ENCODE results near the gene TKTL1.
"Not testable (repeated sequence)": the region's sequence is repeated elsewhere in the genome, so short reads cannot be mapped to it uniquely, and the experiment has no call there.

The TKTL1 gene

GRCh38 chrX:154295664-154296310 lies at the start of gene TKTL1:
TKTL1 (plus strand) TSS chrX:154295795; CDS start chrX:154295860, 65 bp downstream.
- H3K9me3 Mint-ChIP-seq: no peaks in the 10 kb centered on the region
- H3K4me1 Mint-ChIP-seq: no peaks in the 10 kb centered on the region
- H3K36me3 Mint-ChIP-seq: no peaks in the 10 kb centered on the region
- CTCF ChIA-PET: no interaction called here
- DNase-seq: no peak
- H3K27ac Mint-ChIP-seq: no peak within 1 kb of the TSS
- H3K4me3 Mint-ChIP-seq: no peak within 1 kb of the TSS
- H3K27me3 Mint-ChIP-seq: no peaks in the 10 kb centered on the region

- H3K4me3 Mint-ChIP-seq: not testable (repeated sequence)
Measured at GRCh38 chrX:154247377-154248045, 48.1 kb upstream of the TKTL1 start.

GRCh38 chrX:154248076-154248475 lies 47.5 kb upstream of the TKTL1 start:
- DNase-seq, H3K27ac Mint-ChIP-seq: not testable (repeated sequence)

More at GRCh38 chrX:154247377-154248045, 48.1 kb upstream of the TKTL1 start:
- H3K4me1 Mint-ChIP-seq, H3K9me3 Mint-ChIP-seq, CTCF ChIA-PET, DNase-seq, H3K27ac Mint-ChIP-seq, H3K36me3 Mint-ChIP-seq, H3K27me3 Mint-ChIP-seq: not testable (repeated sequence)

GRCh38 chrX:154257282-154257681 lies 38.3 kb upstream of the TKTL1 start, which contains the start of gene OPN1MW3:
OPN1MW3 (plus strand) TSS chrX:154257582; CDS start chrX:154257620, 38 bp downstream.
- H3K27me3 Mint-ChIP-seq, CTCF ChIA-PET, H3K4me3 Mint-ChIP-seq: not testable (repeated sequence)

More at GRCh38 chrX:154248076-154248475, 47.5 kb upstream of the TKTL1 start:
- H3K9me3 Mint-ChIP-seq, H3K27me3 Mint-ChIP-seq, CTCF ChIA-PET, H3K36me3 Mint-ChIP-seq, H3K4me3 Mint-ChIP-seq, H3K4me1 Mint-ChIP-seq: not testable (repeated sequence)

GRCh38 chrX:154258711-154259110 lies 36.9 kb upstream of the TKTL1 start:
- H3K4me3 Mint-ChIP-seq, H3K27me3 Mint-ChIP-seq, H3K4me1 Mint-ChIP-seq: not testable (repeated sequence)

More at GRCh38 chrX:154257282-154257681, 38.3 kb upstream of the TKTL1 start, which contains the start of gene OPN1MW3:
- not testable (repeated sequence) for H3K9me3 Mint-ChIP-seq, H3K36me3 Mint-ChIP-seq, H3K4me1 Mint-ChIP-seq, DNase-seq, H3K27ac Mint-ChIP-seq

GRCh38 chrX:154263072-154263471 lies 32.5 kb upstream of the TKTL1 start:
- CTCF ChIA-PET, H3K4me3 Mint-ChIP-seq, H3K4me1 Mint-ChIP-seq, H3K9me3 Mint-ChIP-seq, H3K27ac Mint-ChIP-seq, H3K27me3 Mint-ChIP-seq, H3K36me3 Mint-ChIP-seq, DNase-seq: not testable (repeated sequence)

More at GRCh38 chrX:154258711-154259110, 36.9 kb upstream of the TKTL1 start:
- DNase-seq, H3K9me3 Mint-ChIP-seq, CTCF ChIA-PET, H3K36me3 Mint-ChIP-seq, H3K27ac Mint-ChIP-seq: not testable (repeated sequence)

GRCh38 chrX:154269245-154269644 lies 26.4 kb upstream of the TKTL1 start:
- CTCF ChIA-PET, H3K27me3 Mint-ChIP-seq, H3K9me3 Mint-ChIP-seq: not testable (repeated sequence)

GRCh38 chrX:154284489-154285338 lies 10.9 kb upstream of the TKTL1 start:
- DNase-seq, H3K4me3 Mint-ChIP-seq, H3K4me1 Mint-ChIP-seq, H3K9me3 Mint-ChIP-seq, H3K36me3 Mint-ChIP-seq, H3K27me3 Mint-ChIP-seq, CTCF ChIA-PET, H3K27ac Mint-ChIP-seq: not testable (repeated sequence)

More at GRCh38 chrX:154269245-154269644, 26.4 kb upstream of the TKTL1 start:
- not testable (repeated sequence) for H3K4me1 Mint-ChIP-seq, DNase-seq, H3K4me3 Mint-ChIP-seq, H3K27ac Mint-ChIP-seq, H3K36me3 Mint-ChIP-seq

GRCh38 chrX:154286406-154286805 lies 9.2 kb upstream of the TKTL1 start:
- H3K27ac Mint-ChIP-seq, H3K4me3 Mint-ChIP-seq, DNase-seq, H3K9me3 Mint-ChIP-seq, CTCF ChIA-PET, H3K36me3 Mint-ChIP-seq, H3K4me1 Mint-ChIP-seq, H3K27me3 Mint-ChIP-seq: not testable (repeated sequence)

GRCh38 chrX:154294791-154295574 lies 612 bp upstream of the TKTL1 start, which contains the start of gene TEX28:
TEX28 (minus strand) TSS chrX:154295124; CDS start chrX:154292117, 3,007 bp downstream.
- H3K36me3 Mint-ChIP-seq: no peaks in the 10 kb centered on the region
- H3K4me3 Mint-ChIP-seq: no peak within 1 kb of the TSS
- no peaks in the 10 kb centered on the region for H3K4me1 Mint-ChIP-seq
- CTCF ChIA-PET: no interaction called here
- DNase-seq: no peak
- H3K27ac Mint-ChIP-seq: no peak within 1 kb of the TSS
- no peaks in the 10 kb centered on the region for H3K9me3 Mint-ChIP-seq
- H3K27me3 Mint-ChIP-seq: no peaks in the 10 kb centered on the region

GRCh38 chrX:154296731-154297130 lies 1.1 kb downstream of the TKTL1 start:
- H3K27ac Mint-ChIP-seq: no peak overlapping the region
- no peak overlapping the region for H3K4me3 Mint-ChIP-seq
- no peak for DNase-seq
- no peaks in the 10 kb centered on the region for H3K36me3 Mint-ChIP-seq
- CTCF ChIA-PET: no interaction called here
- H3K27me3 Mint-ChIP-seq: no peaks in the 10 kb centered on the region
- no peaks in the 10 kb centered on the region for H3K9me3 Mint-ChIP-seq
- no peaks in the 10 kb centered on the region for H3K4me1 Mint-ChIP-seq

GRCh38 chrX:154298312-154298711 lies 2.7 kb downstream of the TKTL1 start:
- CTCF ChIA-PET: no interaction called here
- Mint-ChIP-seq H3K4me3 (no peak overlapping the region), H3K9me3 (no peaks in the 10 kb centered on the region), H3K36me3 (no peaks in the 10 kb centered on the region), H3K4me1 (no peaks in the 10 kb centered on the region), H3K27ac (no peak overlapping the region), H3K27me3 (peaks cover 9% of the 10 kb centered on the region)
- no peak for DNase-seq

- Mint-ChIP-seq H3K4me3 (no peak overlapping the region), H3K27me3 (peaks cover 15% of the 10 kb centered on the region)
- CTCF ChIA-PET: no interaction called here
Measured at GRCh38 chrX:154300816-154301215, 5.2 kb downstream of the TKTL1 start.

GRCh38 chrX:154302998-154303397 lies 7.4 kb downstream of the TKTL1 start:
- H3K27me3 Mint-ChIP-seq: peaks cover 15% of the 10 kb centered on the region

More at GRCh38 chrX:154300816-154301215, 5.2 kb downstream of the TKTL1 start:
- H3K4me1 Mint-ChIP-seq: peaks cover 2% of the 10 kb centered on the region
- H3K36me3 Mint-ChIP-seq: no peaks in the 10 kb centered on the region
- no peak for DNase-seq
- no peak overlapping the region for H3K27ac Mint-ChIP-seq
- H3K9me3 Mint-ChIP-seq: no peaks in the 10 kb centered on the region

More at GRCh38 chrX:154302998-154303397, 7.4 kb downstream of the TKTL1 start:
- not testable (repeated sequence) for H3K27ac Mint-ChIP-seq, H3K36me3 Mint-ChIP-seq, DNase-seq, H3K9me3 Mint-ChIP-seq, H3K4me3 Mint-ChIP-seq, H3K4me1 Mint-ChIP-seq
- CTCF ChIA-PET: interaction anchor here (0.7 kb wide), 1 partner anchor 79 kb away, joined by 3 read pairs; no protein-coding TSS in a partner anchor

Measured in activated naive CD4-positive, alpha-beta T cell treated with anti-CD3 and anti-CD28 coated beads, Interleukin-2, amount 10 ng/mL, durations not matched to agents 7 days and 5 days (primary cell).